DMS114 treated with DMSO at 0.1 percent for 48 hours (cell line): ENCODE results near the gene RAB6D.
"Not testable (repeated sequence)": the region's sequence is repeated elsewhere in the genome, so short reads cannot be mapped to it uniquely, and the experiment has no call there.

Source experiments
- DNase-seq: peaks from one replicate; lab custom pipeline; 2025; ENCODE audit not compliant: unreplicated experiment; lab: John Stamatoyannopoulos, UW

The RAB6D gene

GRCh38 chr2:131366643-131367042 lies 2.7 kb upstream of the RAB6D start:
- no peak for DNase-seq

GRCh38 chr2:131365452-131365851 lies 1.5 kb upstream of the RAB6D start:
- DNase-seq: no peak

GRCh38 chr2:131363213-131363612 lies 755 bp downstream of the RAB6D start:
- DNase-seq: peak; percentile 16

- not testable (repeated sequence) for DNase-seq
Measured at GRCh38 chr2:131361773-131362172, 2.2 kb downstream of the RAB6D start.

GRCh38 chr2:131353167-131353697 lies 10.7 kb downstream of the RAB6D start:
- not testable (repeated sequence) for DNase-seq

GRCh38 chr2:131349021-131349420 lies 14.9 kb downstream of the RAB6D start:
- DNase-seq: no peak

- not testable (repeated sequence) for DNase-seq
Measured at GRCh38 chr2:131347035-131347434, 16.9 kb downstream of the RAB6D start.

- not testable (repeated sequence) for DNase-seq
Measured at GRCh38 chr2:131339307-131339706, 24.7 kb downstream of the RAB6D start.

GRCh38 chr2:131335319-131335718 lies 28.6 kb downstream of the RAB6D start:
- DNase-seq: peak; percentile 5

DNA sequence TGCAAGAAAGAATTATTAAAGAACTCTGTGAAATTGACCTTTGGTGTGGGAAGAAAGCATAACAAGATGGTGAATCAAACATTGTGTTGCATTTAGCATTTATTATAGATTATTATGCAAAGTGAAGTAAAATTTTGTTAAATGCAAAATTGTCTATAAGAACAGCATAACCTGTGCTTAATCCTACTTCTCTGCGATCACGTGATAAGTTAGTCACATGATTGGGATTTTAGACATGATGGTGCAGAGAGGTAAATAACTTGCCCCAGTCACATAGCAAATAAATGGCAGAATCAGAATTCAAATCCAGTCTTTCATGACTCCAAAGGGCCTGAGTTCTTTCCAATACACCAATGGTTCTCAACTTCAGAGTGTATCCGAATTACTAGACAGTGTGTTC lies 31.3 kb downstream of the RAB6D start:
- DNase-seq: not testable (repeated sequence)

- DNase-seq: not testable (repeated sequence)
Measured at GRCh38 chr2:131331000-131331399, 33.0 kb downstream of the RAB6D start.

GRCh38 chr2:131322209-131322608 lies 41.8 kb downstream of the RAB6D start:
- DNase-seq: no peak

- DNase-seq: not testable (repeated sequence)
Measured at GRCh38 chr2:131321344-131321743, 42.6 kb downstream of the RAB6D start.

DNA sequence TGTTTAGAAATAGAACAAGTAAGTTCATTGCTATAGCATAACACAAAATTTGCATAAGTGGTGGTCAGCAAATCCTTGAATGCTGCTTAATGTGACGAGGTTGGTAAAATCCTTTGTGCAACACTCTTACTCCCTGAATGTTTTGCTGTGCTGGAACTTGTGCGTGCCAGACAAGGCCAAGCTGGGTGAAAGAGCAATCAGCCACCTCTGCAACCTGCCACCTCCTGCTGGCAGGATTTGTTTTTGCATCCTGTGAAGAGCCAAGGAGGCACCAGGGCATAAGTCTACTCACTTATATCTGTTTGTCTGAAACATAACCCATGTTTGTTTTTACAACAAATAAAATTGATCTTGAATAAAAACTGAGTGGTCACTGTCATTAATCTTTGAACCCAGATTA lies 53.0 kb downstream of the RAB6D start:
- not testable (repeated sequence) for DNase-seq
